IgD-negative memory B cell (primary cell): Measurements from ENCODE around the gene NOS1AP. TPM values are rescaled to one million over a fixed set of nuclear protein-coding genes. Genes with fewer than 3 reads are reported as not detected.
"Not testable (repeated sequence)": the region's sequence is repeated elsewhere in the genome, so short reads cannot be mapped to it uniquely, and the experiment has no call there.

Experiments
- H3K27ac Mint-ChIP-seq, 3 donors: one replicate each; pipeline ENCODE4 v1.8.0; 2020 to 2022; ENCODE audit warnings: mild to moderate bottlenecking in 3 of 3, mixed read lengths in 3 of 3, moderate library complexity in 1 of 3
- H3K27me3 Mint-ChIP-seq: one replicate; pipeline ENCODE4 v1.8.0; 2021; ENCODE audit warnings: mixed read lengths
- H3K36me3 Mint-ChIP-seq: one replicate; pipeline ENCODE4 v1.8.0; 2020; ENCODE audit warnings: mild to moderate bottlenecking, mixed read lengths
- H3K4me1 Mint-ChIP-seq, 3 donors: one replicate each; pipeline ENCODE4 v1.8.0; 2020 to 2022; ENCODE audit warnings: mixed read lengths in 3 of 3, mild to moderate bottlenecking in 1 of 3
- H3K4me3 Mint-ChIP-seq, 4 donors: one replicate each; pipeline ENCODE4 v1.8.0; 2020 to 2022; ENCODE audit warnings: mild to moderate bottlenecking in 4 of 4, mixed read lengths in 4 of 4, moderate library complexity in 3 of 4
- H3K9me3 Mint-ChIP-seq, 3 donors: one replicate each; pipeline ENCODE4 v1.8.0; 2020 to 2021; ENCODE audit warnings: mixed read lengths in 3 of 3, mild to moderate bottlenecking in 1 of 3
- polyA plus RNA-seq: library from polyadenylated mRNA; unstranded; fragments of 300-500 nt; fragmentation: Illumina TruSeq; gene quantifications from one replicate; pipeline ENCODE4 v1.2.3, GENCODE V29; 2021

NOS1AP gene
- polyA plus RNA-seq, 1 donor from 2014 or later = not detected

DNA sequence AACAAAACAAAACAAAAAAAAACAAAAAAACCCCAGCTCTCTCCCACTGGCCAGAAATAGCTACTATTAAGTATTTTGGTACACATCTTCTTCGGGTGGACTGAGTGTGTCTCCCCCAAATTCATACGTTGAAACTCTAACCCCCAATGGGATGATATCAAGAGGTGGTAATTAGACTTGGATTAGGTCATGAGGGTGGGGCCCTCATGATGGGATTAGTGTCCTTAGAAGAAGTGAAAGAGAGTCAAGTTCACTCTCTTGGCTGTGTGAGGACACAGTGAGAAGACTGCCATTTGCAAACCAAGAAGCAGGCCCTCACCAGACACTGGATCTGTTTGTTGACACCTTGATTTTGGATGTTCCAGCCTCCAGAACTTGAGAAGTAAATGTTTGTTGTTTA lies 116.9 kb downstream of the NOS1AP start:
- Mint-ChIP-seq H3K4me1 (no peaks in the 10 kb centered on the region), H3K27me3 (peaks cover 3% of the 10 kb centered on the region), H3K27ac (no peak overlapping the region), H3K4me3 (no peak overlapping the region), H3K36me3 (no peaks in the 10 kb centered on the region), H3K9me3 (peaks cover 0 to 5% (median 4%) of the 10 kb centered on the region in 3 donors)

DNA sequence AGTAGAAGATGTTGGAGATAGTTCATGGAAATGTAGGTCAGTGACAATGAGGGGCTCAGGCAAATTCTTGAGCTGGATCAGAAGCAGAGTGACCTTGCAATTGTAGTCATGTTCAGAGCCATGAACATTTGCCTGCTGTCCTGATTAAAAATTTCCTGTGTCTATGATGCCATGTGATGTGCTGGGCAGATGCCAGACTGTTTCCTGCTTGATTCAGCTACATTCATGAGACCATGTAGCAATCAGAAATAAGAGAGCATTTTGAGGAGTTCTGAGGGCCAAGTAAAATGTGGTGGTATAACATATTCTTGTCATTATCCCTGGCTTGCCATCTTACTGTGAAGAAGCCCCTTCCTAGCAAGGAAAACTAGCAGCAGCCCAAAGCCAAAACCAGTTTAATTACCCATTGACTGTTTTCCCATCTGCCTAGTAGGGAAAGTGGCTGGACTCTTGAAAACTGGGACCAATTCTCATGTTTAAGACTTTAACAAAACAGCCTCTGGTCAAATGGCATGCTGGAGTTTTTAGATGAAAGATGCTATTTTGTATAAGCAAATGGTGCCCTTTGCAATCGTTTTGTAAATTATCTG lies 118.3 kb downstream of the NOS1AP start:
- H3K36me3 Mint-ChIP-seq = no peaks in the 10 kb centered on the region
- H3K27ac Mint-ChIP-seq = no peak overlapping the region
- H3K9me3 Mint-ChIP-seq = peaks cover 0 to 5% (median 4%) of the 10 kb centered on the region in 3 donors
- H3K4me3 Mint-ChIP-seq = no peak overlapping the region
- H3K27me3 Mint-ChIP-seq = peaks cover 5% of the 10 kb centered on the region
- no peaks in the 10 kb centered on the region for H3K4me1 Mint-ChIP-seq

DNA sequence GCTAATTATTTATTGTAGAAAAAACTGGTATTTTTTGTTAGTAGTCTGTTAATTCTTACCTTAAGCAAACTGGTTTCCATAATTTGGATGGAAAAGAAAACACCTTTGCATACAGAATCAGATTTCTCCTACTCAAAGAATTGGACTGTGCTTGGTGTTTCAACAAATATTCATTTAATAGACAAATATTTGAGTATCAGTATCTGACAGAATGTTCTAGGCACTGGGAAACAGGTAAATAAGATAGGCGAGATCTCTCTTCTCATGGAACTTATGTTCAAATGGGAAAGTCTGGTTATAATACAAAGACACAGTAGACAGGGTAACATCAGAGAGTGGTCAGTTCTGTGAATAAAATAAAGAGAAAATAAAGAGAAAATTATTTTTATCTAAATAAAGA lies 119.9 kb downstream of the NOS1AP start:
- no peak overlapping the region for H3K27ac Mint-ChIP-seq
- no peaks in the 10 kb centered on the region for H3K36me3 Mint-ChIP-seq
- no peak overlapping the region for H3K4me3 Mint-ChIP-seq
- H3K4me1 Mint-ChIP-seq = no peaks in the 10 kb centered on the region
- peaks cover 5% of the 10 kb centered on the region for H3K27me3 Mint-ChIP-seq
- H3K9me3 Mint-ChIP-seq = peaks cover 0 to 5% (median 4%) of the 10 kb centered on the region in 3 donors

DNA sequence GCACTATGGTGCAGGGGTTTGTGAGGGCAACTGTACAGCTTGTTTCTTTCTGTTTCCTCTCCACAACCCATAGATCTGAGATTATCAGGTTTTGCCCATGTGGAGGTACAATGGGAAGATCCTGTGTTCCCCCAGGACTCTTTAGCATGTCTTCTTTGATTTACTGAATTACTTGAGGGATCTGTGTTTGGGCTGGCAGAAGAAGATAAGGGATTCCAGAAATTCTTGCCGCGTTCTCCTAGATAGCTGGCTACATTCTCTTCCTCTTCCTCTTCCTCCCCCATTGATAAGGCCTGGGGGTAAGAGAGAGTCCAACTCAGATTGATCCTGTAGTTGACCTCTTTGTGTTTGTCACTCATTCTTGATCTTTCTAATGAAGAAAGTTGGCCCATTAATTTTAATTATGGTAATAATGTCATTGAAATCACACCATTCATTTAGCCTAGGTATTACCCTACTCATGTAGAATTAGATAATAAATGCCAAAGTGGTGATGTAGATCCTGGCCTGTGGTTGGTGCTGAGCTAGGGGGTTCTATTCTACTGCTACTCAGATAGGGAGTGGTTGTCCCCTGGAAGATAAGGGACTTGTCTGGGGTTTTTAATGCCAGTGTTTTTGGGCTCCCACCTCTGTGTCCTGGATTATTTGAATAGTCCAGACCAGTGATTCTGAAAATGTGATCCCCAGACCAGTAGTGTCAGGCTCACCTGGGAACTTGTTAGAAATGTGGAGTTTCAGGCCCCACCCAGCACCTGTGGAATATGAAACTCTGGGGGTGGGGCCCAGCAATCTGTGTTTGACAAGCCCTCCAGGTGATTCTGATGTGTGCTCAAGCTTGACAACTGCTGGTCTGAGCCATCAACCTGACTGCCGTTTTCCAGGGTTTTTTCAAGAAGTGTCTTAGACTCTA lies 122.2 kb downstream of the NOS1AP start:
- H3K9me3 Mint-ChIP-seq = peaks cover 0 to 2% (median under 1%) of the 10 kb centered on the region in 3 donors
- peaks cover 5% of the 10 kb centered on the region for H3K27me3 Mint-ChIP-seq
- H3K36me3 Mint-ChIP-seq = no peaks in the 10 kb centered on the region
- H3K27ac Mint-ChIP-seq = no peak overlapping the region
- no peaks in the 10 kb centered on the region for H3K4me1 Mint-ChIP-seq
- H3K4me3 Mint-ChIP-seq = no peak overlapping the region

DNA sequence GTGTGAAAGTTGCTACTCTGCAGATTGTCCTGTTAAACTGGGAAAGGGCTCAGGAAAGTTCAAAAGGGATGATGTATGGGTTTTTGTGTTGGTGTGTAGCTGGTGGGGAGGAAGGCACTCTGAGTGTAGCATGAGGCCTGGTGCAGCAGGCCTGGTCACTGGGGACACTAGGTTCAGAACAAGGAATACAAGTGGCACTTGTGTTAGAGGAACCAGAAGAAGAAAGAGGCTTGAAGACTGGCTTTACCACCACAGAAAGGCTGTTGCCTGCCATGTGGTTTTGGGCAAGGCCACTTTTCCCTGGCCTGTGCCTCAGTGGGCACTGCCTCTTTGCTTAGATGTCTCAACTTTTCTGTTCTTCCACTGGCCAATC lies 122.8 kb downstream of the NOS1AP start:
- peaks cover 2% of the 10 kb centered on the region for H3K36me3 Mint-ChIP-seq
- no peak overlapping the region for H3K27ac Mint-ChIP-seq
- no peak overlapping the region for H3K4me3 Mint-ChIP-seq
- peaks cover 5% of the 10 kb centered on the region for H3K27me3 Mint-ChIP-seq
- no peaks in the 10 kb centered on the region for H3K4me1 Mint-ChIP-seq
- peaks cover 0 to 1% (median 0%) of the 10 kb centered on the region in 3 donors for H3K9me3 Mint-ChIP-seq

DNA sequence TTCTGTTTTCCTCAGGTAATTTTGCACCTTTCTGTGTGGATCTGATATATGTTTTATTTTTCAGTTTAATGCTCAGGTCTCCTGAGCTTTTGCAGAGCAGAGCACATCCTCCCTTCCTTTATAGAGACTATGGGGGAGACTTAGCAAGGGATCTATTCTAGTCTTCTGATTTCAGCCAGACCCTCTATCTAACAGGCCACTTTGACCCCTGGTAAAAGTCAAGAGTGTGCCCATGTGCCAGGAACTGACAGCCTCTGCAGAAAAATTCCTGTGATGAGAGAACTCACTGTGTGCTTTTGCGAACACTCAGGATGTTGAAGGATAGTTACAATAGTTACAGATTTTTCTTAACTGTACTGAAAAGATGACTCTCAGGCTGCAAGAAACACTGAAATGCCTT lies 123.3 kb downstream of the NOS1AP start:
- Mint-ChIP-seq H3K27me3 (peaks cover 5% of the 10 kb centered on the region), H3K4me1 (no peaks in the 10 kb centered on the region), H3K4me3 (no peak overlapping the region), H3K36me3 (peaks cover 2% of the 10 kb centered on the region), H3K9me3 (peaks cover 0 to 1% (median 0%) of the 10 kb centered on the region in 3 donors), H3K27ac (no peak overlapping the region)

DNA sequence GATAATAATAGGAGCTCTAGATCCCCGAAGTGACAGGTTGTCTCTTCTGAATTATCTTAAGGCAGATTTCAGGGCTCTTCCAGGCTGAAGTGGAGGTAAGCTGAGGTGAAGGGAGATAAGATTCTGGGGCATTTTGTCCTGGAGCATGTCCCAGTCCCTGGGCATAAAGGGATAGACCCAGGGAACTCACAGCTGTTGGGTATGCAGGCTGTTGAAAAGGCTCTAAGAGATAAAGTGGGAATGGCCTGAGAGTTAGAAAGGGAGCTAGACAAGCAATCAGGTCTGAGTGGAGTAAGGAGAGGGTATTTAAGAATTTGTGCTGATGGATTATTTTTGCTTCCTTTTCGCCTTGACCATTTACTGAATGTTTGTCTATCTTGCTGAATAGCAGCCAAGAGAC lies 123.7 kb downstream of the NOS1AP start:
- peaks cover 0 to 1% (median 0%) of the 10 kb centered on the region in 3 donors for H3K9me3 Mint-ChIP-seq
- H3K27me3 Mint-ChIP-seq = peaks cover 8% of the 10 kb centered on the region
- H3K4me3 Mint-ChIP-seq = no peak overlapping the region
- H3K4me1 Mint-ChIP-seq = no peaks in the 10 kb centered on the region
- no peak overlapping the region for H3K27ac Mint-ChIP-seq
- H3K36me3 Mint-ChIP-seq = peaks cover 2% of the 10 kb centered on the region

DNA sequence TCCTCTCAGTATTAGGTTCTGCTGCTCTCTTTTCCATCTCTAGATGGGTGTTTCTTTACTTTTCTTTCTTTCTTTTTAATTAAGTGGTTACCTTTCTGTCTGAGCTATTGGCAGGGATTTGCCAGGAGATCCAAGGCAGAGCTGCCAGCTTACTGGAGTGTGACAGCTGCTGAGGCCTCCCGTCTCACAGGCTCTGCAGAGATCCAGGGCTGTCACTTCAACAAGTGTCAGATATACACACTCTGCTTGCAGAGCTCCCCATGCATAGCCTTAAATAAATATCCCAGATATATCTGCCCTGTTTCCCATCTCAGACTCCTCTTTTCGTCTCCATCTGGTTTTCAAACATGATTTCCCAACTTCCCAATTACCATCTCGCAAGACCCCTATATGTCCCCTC lies 124.3 kb downstream of the NOS1AP start:
- Mint-ChIP-seq H3K27me3 (peaks cover 8% of the 10 kb centered on the region), H3K27ac (no peak overlapping the region), H3K9me3 (peaks cover 0 to 1% (median 0%) of the 10 kb centered on the region in 3 donors), H3K4me1 (no peaks in the 10 kb centered on the region), H3K4me3 (no peak overlapping the region), H3K36me3 (peaks cover 2% of the 10 kb centered on the region)

DNA sequence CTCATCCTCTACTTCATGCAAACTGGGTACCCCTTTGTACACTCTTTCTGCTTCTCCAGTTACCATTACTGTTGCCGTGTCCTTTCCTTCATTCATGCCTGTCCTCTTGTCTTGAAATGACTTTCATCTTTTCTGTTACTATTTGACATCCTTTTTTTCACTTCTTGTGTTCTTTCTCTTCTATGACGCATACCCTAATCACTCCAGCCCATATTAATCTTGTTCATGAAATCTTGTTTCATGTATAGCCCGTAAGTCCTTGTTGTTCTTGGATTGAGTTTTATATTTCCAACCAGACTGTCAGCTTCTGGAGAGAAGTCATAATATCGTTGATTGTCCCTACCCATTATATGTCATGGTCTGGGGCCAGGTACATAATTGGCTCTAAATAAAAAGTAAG lies 126.1 kb downstream of the NOS1AP start:
- Mint-ChIP-seq H3K4me1 (no peaks in the 10 kb centered on the region), H3K9me3 (peaks cover 0 to 1% (median 0%) of the 10 kb centered on the region in 3 donors), H3K36me3 (peaks cover 2% of the 10 kb centered on the region), H3K4me3 (no peak overlapping the region), H3K27me3 (peaks cover 6% of the 10 kb centered on the region), H3K27ac (no peak overlapping the region)

DNA sequence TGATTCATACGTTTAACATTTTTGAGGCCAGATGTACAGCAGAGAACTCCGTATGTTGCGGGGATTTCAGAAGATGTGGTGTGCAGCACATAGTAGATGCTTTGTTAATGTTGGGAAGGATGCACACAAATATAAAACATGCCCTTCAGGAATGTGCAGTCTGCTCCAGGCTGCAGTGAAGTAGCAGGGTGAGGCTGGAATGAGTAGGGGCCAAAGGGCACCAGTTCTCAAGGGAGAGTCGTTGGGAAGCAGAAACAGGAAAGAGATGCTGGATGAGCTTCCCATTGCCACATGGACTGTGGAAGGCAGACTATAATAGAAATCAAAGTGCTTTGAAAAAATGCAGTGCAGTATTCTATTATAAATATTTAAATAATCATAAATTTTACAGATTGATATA lies 126.9 kb downstream of the NOS1AP start:
- Mint-ChIP-seq H3K4me3 (no peak overlapping the region), H3K4me1 (no peaks in the 10 kb centered on the region), H3K27ac (no peak overlapping the region), H3K36me3 (peaks cover 2% of the 10 kb centered on the region), H3K9me3 (peaks cover 0 to 1% (median 0%) of the 10 kb centered on the region in 3 donors), H3K27me3 (peaks cover 5% of the 10 kb centered on the region)

DNA sequence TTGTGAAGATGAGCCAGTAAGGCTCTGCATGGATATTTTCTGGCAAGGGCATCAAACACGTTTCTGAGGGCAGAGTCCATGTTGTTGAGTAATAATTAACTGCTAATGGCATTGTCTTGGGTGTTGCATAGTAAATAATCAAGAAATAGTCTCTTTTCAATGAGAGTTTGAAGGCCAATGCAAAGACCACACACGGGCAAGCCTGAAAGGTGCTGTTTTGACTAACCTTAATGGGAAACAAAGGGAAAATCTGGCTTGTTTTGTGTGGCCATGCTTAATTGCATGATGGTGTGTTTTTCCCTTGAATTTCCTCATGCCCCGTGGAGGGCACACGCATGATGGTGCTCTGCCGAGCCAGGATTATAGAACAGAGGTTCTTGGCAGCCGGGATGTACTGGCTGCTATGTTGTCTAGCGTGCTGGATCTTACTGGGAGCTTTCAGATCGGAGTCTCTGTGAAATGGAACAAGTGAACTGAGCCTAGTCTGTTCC lies 127.6 kb downstream of the NOS1AP start:
- Mint-ChIP-seq H3K27ac (no peak overlapping the region), H3K27me3 (peaks cover 4% of the 10 kb centered on the region), H3K9me3 (peaks cover 0 to 5% (median 0%) of the 10 kb centered on the region in 3 donors), H3K36me3 (peaks cover 2% of the 10 kb centered on the region), H3K4me3 (no peak overlapping the region), H3K4me1 (no peaks in the 10 kb centered on the region)

DNA sequence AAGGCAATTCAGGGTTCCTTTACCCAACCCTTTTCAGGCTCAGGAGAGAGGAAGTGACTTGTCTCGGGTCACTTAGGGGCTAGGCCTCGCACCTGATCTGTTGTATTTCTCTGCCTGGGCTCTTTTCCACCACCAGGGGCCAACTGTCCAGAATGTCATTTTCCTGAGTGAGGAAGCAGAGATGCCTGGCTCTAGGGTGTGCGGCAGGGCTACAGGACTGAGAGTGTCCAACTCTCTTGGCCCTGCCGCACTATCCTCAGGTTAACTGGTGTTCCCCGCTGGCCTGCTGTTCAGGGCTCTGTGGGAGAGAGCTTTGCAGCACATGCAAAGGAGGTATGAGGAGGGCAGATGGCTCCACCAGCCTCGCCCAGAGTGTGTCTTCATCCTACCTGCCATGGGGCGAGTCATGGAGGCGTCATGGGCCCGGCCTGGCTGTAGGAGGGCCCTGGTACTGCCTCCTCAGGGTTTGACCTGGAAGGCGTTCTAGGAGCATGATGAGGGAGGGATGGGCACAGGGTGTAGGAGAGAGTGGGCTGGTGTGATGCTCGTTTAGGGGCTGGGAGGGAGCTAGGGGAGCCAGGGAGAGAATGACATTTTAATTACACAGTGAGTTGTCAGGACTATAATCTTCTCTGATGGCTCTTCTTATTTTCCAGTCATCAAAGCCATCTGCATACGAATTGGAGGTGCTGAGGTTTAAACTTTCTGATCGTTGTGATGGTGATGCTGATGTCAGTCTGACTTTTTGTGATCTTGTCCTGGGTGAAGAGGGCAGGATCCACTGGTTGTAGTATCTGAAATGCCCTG lies 128.3 kb downstream of the NOS1AP start:
- Mint-ChIP-seq H3K4me1 (no peaks in the 10 kb centered on the region), H3K27me3 (peaks cover 4% of the 10 kb centered on the region), H3K9me3 (peaks cover 0 to 5% (median 0%) of the 10 kb centered on the region in 3 donors), H3K27ac (no peak overlapping the region), H3K4me3 (no peak overlapping the region), H3K36me3 (peaks cover 2% of the 10 kb centered on the region)

DNA sequence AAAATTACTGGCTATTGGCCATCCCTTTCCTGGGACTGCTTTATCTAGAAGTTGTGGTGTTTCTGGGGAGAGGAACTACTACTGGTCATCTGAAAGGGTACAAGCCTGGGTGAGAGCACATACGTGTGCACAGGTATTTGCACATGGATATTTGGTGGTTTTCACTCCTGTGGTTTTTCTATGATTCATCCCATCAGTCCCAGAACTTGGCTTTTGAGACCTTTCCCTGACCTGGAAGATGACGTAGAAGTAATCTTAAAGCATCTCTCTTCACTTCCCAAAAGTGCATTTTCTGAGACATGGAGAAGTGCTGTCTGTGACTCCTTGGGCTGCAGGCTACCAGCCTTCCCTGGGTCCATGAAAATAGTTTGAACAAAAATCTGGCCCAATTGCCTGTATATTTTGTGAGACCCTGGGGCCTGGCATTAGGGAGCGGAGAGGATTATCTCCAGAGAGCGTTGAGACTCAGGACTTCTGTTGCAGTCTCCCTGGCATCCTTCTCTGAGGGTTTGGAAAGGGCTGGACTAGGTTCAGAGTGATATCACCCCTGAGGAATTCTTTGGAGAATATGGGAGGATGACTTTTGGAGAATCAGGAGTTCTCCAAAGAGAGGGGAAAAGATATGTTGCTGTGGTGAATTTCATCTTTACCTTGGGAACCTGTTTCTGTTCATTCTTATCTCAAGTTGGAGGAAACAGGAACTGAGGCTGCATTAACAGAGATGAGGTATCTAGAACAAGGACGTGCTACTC lies 130.8 kb downstream of the NOS1AP start:
- H3K27me3 Mint-ChIP-seq = peaks cover 4% of the 10 kb centered on the region
- no peak overlapping the region for H3K4me3 Mint-ChIP-seq
- H3K36me3 Mint-ChIP-seq = peaks cover 2% of the 10 kb centered on the region
- H3K4me1 Mint-ChIP-seq = no peaks in the 10 kb centered on the region
- peaks cover 0 to 5% (median 0%) of the 10 kb centered on the region in 3 donors for H3K9me3 Mint-ChIP-seq
- H3K27ac Mint-ChIP-seq = no peak overlapping the region

DNA sequence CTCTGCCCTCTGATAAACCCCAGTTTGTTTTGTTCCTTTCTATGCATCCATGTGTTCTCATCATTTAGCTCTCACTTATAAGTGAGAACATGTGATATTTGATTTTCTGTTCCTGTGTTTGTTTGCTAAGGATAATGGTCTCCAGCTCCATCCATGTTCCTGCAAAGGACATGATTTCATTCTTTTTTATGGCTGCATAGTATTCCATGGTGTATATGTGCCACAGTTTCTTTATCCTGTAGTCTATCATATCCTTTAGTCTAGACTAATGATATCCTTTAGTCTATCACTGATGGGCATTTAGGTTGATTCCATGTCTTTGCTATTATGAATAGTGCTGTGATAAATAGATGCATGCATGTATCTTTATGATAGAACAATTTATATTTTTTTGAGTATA lies 131.6 kb downstream of the NOS1AP start:
- not testable (repeated sequence) for H3K27ac Mint-ChIP-seq, H3K36me3 Mint-ChIP-seq, H3K27me3 Mint-ChIP-seq, H3K9me3 Mint-ChIP-seq, H3K4me3 Mint-ChIP-seq, H3K4me1 Mint-ChIP-seq
